Frontal cortex (tissue), 4 donors: ENCODE data around the gene HCK. TPM values are rescaled to one million over a fixed set of nuclear protein-coding genes. Genes with fewer than 3 reads are reported as not detected.
"Not testable (repeated sequence)": the region's sequence is repeated elsewhere in the genome, so short reads cannot be mapped to it uniquely, and the experiment has no call there.

Source experiments
- DNase-seq, 2 donors: peaks; one replicate each; pipeline ENCODE4 v3.0.0; 2012; ENCODE audit warnings: low spot score in 2 of 2
- FAIRE-seq: peaks from 2 replicates; lab custom pipeline; 2012; peaks lifted over from hg19 to GRCh38; lab: Jason Lieb, UNC
- total RNA-seq: library from RNA; depleted of rRNA; stranded (reverse); fragments of >200 nt; gene quantifications from one replicate; pipeline ENCODE4 v1.2.3, GENCODE V29; 2014
- donor health status: control.
- donor health status: control.
- donor health status: control.

The HCK gene
- total RNA-seq, 1 donor from 2014 or later: 2.9 TPM

DNA sequence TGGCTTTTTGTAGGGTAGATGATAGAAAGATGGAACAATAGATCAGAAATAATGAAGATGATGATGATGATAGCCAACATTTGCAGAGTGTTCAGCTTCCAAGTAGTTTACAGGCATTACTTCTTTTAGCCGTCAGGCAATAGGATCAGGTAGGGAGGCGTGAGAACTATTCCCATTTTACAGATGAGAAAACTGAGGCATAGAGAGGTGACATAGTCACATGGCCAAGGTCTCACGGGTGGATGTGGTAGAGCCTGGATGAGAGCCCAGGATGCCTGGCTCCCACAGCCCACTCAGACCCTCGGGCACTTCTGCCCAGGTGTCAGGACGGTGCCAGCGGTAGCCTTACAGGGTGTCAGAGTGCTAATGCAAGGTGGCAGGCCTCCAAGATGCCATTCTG lies 31.4 kb downstream of the HCK start:
- FAIRE-seq (no peak), DNase-seq (no peak)

DNA sequence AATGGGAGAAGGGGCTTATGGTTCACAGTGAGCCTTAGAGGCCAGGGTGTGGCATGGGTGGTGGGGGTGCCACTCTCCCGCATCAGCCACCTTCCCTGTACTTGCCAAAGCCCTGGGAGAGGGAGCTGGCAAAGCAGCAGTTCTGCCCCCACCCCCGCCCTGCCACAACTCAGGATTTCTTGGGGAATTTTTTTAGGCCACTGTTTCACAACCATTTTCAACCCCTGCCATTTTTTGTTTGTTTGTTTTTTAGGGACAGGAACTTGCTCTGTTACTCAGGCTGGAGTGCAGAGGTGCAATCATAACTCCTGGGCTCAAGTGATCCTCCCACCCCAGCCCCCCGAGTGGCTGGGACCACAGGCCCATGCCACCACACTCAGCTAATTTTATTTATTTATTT lies 35.0 kb downstream of the HCK start:
- FAIRE-seq (no peak), DNase-seq (no peak)

DNA sequence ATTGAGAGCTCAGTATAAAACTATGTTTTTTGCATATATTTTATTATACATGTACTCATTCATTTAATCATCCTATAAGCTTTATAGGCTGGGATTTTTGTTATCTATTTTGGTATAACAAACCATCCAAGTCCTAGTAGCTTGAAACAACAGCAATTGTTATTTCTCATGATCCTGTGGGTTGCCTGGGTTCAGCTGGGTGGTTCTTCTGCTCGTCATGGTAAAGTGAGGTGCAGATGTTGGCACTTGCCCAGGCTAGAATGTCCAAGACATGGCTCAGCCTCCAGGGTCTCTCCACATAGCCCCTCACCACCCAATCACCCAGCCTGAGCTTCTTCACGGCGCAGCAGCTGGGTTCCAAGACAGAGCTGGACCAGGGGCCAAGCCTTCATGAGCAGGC lies 36.7 kb downstream of the HCK start:
- DNase-seq: no peak
- no peak for FAIRE-seq

DNA sequence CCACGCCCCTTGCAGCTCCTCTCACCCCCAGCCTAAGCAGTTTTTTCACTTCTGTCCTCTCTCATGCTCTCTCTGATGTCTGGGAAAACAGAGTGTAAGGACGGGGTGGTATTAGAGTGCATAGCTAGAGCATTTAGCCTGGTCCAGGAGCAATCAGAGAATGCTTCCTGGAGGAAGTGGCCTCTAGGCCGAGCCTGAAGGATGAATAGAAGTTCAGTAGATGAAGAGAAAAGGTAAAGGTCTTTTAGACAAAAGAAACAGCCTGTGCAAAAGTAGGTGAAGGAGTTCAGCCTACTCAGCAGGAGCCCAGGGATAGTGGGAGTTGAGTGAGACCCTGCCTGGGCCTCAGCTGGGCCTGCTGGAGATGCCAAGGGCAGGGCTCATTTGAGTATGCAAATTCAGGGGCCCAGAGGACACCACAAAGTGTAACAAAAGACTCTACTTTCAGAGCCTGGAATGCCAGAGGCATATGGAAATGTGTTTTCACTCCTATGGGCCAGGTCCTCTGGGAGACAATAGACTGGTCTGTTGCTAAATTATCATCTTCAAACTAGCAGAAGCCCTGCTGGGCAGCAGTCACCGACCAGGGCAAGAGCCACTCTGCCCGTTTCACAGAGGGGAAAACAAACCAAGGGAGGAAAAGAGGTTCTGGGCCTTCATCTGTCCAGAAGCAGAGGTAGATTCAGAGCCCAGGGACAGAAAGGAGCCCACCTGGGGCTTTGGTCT lies 37.8 kb downstream of the HCK start:
- FAIRE-seq (no peak), DNase-seq (no peak)

DNA sequence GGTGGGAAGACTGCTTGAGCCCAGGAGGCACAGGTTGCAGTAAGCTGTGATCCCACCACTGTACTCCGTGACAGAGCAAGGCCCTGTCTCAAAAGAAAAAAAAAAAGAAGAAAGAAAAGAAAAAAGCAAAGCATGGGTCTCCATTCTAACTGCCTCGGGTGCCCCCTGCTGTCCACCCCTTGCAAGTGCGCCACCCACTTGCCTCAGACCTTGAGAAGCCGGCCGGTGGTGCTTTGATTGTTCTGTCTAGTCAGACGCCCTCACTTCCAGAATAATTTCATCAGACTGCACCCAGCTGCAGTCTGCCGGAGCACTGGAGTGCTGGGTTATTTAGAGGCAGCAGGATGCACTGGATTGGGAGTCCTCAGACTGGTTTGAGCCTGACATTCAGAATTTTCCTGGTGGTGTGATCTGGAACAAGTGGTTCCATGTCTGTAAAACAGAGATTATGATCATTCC lies 39.9 kb downstream of the HCK start:
- FAIRE-seq (no peak), DNase-seq (peak; percentile 34 to 71)

DNA sequence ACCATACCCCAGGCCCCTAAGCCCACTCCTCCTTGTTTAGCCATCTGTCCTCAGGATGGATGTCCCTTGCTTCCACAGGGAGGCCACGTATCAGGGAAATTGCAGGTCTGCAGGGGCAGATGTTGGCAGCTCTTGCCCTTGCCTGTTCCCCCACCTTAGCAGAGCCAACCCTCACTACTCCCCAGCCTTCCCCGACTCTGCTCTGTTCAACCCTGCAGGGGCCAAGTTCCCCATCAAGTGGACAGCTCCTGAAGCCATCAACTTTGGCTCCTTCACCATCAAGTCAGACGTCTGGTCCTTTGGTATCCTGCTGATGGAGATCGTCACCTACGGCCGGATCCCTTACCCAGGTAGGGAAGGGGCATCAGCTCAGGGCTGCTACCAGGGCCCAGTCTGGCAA lies 46.7 kb downstream of the HCK start:
- FAIRE-seq: no peak
- DNase-seq: no peak

DNA sequence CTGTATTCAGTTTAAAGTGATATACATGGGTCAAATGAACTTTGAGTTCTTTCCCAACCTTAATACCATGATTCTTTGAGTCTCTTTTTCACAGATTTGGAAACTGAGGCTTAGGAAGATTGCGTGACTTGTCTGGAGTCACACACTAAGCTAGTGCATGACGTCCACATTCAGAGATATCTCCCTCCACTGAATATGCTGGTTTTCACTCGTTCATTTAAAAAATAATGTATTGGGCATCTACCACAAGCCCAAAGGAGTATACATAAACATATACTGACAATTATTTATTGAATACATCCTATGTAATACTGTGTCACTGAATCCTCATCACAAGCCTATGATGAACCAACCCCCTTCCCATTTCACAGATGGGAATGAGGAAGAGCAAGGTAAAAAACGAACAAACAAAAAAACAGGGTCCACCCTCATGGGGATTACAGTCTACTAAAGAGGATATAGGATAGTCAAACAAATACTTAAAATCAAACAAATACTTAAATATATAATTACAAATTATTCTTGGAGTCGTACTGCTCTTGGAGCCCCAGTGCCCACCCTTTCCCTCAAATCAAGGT lies 56.9 kb downstream of the HCK start:
- DNase-seq (no peak), FAIRE-seq (no peak)

DNA sequence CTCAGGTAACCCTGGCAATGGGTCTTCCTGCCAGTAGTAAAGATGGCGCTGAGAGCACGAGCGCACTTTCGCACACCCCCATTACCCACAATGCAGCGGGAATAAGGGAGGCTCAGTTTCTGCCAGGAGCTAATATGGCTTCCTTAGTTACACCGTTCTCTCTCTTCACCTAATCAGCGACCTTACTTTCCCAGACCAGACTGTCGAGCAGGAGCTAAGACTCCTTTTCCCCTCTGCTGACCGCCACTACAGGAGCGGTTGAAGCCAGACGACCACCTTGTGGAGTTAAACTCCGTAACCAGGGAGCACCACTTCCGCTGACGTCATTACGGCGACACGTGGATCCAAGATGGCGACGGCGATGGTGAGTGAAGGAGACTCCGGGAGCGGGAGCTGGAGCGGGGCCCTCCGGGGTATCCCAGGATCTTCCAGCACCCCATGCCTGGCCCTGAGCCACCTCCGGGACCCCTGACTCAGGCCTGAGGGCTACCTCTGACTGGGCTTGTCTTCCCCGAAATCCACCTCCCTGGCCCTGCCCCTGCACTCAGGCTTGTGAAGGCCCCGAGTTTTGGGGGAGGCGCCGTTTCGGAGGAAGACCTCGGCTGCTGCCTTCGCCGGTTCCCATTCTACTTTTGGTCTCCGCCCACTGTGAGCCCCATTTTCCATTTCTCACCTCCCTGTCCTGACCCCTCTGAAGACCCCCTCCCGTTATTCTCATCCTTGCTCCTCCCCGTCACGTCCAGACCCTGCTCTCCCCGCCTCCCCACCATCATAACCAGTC lies 57.5 kb downstream of the HCK start, which contains the start of gene TM9SF4:
Gene TM9SF4, plus strand, starts transcription at position 323 of the 781 bp plus-strand sequence. Its CDS starts 27 bp downstream, at position 350.
- peak; percentile 79 to 80 for DNase-seq
- FAIRE-seq: no peak

DNA sequence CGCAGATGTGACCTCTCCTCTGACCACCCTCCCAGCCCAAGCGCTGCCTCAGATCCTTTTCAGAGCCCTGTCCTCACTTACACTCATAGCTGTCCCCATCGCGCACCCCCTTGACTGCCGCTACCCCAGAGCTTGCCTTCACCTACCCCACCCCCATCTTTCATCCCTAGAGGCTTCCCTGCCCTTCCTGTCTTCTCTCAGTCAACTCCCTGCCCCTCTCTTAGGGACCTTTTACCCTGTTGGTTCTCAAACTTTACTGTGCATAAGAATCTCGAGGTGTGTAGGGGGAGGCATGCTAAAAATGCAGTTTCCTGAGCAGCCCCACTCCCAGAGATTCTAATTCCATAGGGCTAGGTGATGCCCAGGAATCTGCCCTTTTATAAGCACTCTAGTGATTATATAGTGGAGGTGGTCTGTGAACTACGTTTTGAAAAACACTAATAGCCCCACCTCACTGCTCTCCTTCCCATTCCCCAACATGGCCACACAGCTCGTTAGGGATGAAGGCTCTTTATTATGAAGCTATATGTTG lies 58.2 kb downstream of the HCK start:
- no peak for FAIRE-seq
- DNase-seq: no peak

DNA sequence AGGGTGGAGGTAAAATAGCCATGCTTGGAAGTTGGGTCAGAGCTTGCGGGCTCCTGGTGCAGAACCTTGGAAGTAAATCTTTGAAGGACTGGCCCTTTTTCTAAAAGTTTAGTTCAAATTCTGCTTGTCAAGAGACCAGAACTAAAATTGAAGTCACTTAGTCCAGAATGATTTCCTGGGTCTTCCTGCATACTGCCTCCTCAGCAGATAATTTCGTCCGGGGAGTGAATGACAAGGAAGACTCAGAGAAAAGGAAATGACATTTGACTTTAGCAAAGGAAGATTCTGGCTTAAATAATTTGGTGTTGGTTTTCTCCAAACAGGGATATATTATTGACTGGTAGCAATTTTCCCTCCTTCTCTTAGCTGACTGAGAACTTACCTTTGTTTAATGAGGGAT lies 58.7 kb downstream of the HCK start:
- no peak for FAIRE-seq
- DNase-seq: no peak

DNA sequence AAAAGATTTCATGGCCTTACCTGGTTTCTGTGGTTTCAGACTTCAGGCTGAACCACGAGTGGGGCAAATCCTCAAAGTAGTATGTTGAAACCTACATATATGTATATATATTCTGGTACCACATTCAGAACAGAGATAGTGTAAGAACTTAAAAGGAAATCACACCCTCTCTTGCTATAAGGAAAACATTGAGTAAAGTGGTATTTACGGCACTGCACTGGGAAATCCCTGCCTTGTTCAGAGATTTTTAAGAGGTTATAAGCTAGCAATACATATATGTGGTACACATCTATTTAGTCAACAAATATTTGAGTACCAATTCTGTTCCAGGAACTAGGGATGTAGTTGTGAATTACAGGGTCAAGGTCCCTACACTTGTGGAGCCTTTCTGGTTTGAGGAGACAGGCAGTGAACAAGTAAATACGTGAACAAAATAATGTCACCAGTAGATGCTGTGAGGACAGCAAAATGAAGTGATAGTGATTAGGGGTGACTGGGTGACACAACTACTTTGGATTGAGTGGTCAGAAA lies 59.2 kb downstream of the HCK start:
- DNase-seq: no peak
- FAIRE-seq: no peak

DNA sequence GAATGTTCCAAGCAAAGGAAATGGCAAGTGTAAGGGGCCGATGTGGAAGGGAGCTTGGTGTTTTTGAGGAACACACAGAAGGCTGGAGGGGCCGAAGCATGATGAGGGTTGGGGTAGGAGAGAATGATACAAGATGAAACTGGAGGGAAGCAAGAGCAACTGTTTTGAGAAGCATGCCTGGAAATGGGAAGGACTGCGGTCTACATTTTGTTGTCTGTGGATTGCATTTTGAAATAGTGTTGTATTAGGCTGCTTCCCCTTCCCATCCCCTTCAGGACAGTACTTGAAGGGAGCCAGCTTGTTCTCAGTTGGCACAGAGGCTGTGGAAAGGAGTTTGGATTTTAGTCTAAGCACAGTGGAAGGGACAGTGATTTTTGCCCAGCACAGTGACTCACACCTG lies 59.7 kb downstream of the HCK start:
- DNase-seq: no peak
- no peak for FAIRE-seq

DNA sequence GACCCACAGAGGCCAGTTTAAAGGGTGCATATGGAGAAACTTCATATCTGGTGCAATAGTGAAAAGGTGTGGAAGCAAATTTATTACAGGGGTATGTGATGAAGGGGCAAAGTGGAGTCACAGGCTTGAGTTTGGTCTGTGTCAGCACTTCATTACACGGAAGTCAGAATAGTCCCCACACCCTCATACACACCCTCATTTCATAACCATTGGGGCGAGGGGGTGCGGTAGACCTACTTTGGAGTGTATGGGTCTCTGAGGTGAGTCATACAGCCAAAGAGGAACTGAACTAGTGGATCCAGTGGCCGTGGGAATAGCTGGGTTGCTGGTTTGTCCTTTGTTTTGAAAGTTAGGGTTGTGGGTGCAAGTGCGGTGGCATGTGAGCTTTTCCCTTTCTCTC lies 60.8 kb downstream of the HCK start:
- DNase-seq (no peak), FAIRE-seq (no peak)

DNA sequence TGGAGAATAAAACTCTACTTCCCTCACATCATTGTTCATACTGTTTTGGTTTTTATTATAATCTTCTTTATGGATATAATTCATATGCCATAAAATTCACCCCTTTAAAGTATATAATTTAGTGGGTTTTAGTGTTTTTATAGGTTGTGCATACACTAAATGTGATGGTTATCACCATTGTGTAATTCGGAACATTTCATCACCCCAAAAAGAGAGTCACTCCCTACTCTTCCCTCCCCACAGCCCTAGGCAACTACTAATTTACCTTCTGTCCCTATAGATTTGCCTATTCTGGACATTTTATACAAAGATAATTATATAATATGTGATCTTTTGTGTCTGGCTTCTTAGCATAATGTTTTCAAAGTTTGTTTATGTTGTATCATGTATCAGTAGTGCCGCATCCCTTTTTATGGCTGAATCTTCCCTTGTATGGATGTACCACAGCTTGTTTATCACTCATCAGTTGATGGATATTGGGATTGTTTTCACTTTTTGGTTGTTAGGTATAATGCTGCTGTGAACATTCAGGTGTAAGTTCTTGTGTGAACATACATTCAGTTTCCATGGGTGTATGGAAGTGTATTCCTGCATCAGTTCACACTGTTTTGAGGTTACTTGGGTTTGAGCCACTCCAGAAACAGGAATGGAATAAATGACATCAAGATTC lies 61.7 kb downstream of the HCK start:
- no peak for FAIRE-seq
- DNase-seq: no peak

DNA sequence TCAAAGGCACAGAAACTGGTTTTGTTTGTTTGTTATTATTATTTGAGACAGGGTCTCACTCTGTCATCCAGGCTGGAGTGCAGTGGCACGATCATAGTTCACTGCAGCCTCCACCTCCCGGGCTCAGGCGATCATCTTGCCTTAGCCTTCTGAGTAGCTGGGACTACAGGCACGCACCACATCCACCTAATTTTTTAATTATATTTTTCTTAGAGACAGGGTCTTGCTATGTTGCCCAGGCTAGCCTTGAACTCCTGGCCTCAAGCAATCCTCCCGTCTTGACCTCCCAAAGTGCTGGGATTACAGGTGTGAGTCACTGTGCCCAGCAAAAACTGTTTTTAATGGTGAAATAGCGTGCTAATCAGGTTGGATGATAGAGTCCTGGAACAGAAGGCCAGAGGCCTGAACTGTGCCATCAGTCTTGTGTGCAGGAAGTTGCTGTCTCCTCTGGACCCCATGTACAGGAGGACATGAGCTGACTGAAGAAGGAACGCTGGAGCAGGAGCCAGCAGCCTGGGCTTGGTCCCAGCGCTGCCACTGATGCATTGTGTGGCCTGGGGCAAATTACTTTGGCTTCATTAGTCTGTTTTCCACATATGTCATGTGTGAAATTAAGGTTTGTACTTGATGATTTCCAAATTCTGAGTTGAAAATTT lies 62.4 kb downstream of the HCK start:
- FAIRE-seq: no peak
- DNase-seq: no peak

DNA sequence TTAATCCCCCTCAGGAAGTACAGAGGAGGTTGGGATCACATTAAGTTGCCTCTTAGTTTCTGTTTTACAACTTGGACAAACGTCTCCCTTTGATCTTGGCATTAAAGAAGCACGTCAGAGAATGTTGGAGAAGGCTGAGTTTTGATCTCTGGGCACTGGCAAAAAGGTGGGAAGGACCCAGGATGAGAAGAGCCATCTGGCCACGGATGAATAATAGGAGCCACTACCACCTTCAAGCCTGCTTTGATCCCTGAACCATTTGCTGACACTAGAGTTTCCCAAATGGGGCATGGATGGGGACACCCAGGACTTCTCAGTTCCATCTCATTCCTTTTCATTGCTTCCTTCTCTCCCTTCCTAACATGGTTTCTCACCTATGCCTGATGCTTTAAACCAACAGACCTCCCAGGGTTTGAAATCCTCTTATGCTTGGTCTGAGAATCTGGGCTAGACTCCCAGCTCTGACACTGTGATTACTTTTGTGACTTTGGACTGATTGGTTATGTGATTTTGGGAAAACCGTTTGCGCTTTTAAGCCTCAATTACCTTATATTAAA lies 63.2 kb downstream of the HCK start:
- DNase-seq (no peak), FAIRE-seq (no peak)

DNA sequence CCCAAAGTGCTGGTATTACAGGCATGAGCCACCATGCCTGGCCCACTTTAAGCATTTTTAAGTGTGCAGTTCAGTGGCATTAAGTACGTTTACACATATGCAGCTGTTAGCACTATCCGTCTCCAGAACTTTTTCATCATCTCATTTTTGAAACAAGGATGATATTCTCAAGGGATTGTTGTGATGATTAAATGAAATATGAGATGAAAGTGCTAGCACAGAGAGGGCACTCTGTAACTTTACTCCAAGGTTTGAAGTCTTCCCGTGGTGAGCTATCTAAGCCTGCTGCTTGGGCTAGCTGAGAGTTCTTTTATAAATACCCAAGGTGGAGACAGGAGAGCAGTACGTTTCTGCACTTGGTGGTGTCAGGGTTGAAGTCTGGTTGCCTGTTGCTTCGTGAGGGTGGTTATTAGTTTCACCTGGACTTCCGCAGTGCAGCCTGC lies 64.1 kb downstream of the HCK start:
- DNase-seq: no peak
- no peak for FAIRE-seq

DNA sequence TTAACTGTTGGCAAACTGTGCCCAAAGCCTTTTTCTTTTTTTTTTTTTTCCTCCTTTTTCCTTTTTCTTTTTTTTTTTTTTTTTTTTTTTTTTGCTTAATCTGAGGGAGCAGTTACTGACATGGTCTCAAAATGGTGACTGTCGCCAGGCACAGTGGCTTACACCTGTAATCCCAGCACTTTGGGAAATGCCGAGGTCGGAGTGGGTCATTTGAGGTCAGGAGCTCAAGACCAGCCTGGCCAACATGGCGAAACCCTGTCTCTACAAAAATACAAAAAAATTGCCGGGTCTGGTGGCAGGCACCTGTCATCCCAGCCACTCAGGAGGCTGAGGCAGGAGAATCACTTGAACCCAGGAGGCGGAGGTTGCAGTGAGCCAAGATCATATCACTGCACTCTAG lies 64.8 kb downstream of the HCK start:
- not testable (repeated sequence) for DNase-seq, FAIRE-seq

DNA sequence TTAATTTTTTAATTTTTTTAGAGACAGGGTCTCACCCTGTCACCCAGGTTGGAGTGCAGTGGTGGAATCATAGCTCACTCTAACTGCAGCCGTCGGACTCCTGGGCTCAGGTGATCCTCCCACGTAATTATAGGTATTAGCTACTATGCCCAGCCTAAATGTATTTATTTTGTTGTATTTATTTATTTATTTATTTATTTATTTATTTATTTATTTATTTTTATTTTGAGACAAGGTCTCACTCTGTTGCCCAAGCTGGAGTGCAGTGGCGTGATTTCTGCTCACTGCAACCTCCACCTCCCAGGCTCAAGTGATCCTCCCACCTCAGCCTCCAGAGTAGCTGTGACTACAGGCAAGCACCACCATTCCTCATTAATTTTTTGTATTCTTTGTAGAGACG lies 66.4 kb downstream of the HCK start:
- not testable (repeated sequence) for DNase-seq, FAIRE-seq
